DOHH2 (cell line): ENCODE results near the gene MACROD2.

Source experiments
- H3F3A ChIP-seq: fragments of 200-600 bp; sonication (generic), shearing (Covaris generic); 2 replicates; pipeline ENCODE4 v1.6.0; 2016; ENCODE audit warnings: antibody characterized with exemption, mild to moderate bottlenecking; ENCODE audit not compliant: control insufficient read depth, insufficient read depth
- H3K27ac ChIP-seq: fragments of 200-600 bp; sonication (generic); 2 replicates; pipeline ENCODE4 v1.5.1; 2014; ENCODE audit warnings: low read depth, mild to moderate bottlenecking, low read length, moderate library complexity
- H3K27me3 ChIP-seq: fragments of 200-600 bp; sonication (generic); 2 replicates; pipeline ENCODE4 v1.6.1; 2014; ENCODE audit warnings: mild to moderate bottlenecking, low read length, mixed read lengths; ENCODE audit not compliant: control insufficient read depth
- H3K36me3 ChIP-seq: fragments of 200-600 bp; sonication (generic); 2 replicates; pipeline ENCODE4 v1.6.1; 2014; ENCODE audit warnings: mild to moderate bottlenecking, low read length, moderate library complexity, mixed read lengths; ENCODE audit not compliant: control insufficient read depth
- H3K4me1 ChIP-seq: fragments of 200-600 bp; sonication (generic); 2 replicates; pipeline ENCODE4 v1.6.1; 2014; ENCODE audit warnings: mild to moderate bottlenecking, low read length, mixed read lengths; ENCODE audit not compliant: control insufficient read depth
- H3K4me2 ChIP-seq: fragments of 200-600 bp; sonication (generic); 2 replicates; pipeline ENCODE4 v1.6.0; 2014; ENCODE audit warnings: mild to moderate bottlenecking, low read length, moderate library complexity
- H3K4me3 ChIP-seq: fragments of 200-600 bp; sonication (generic); 2 replicates; pipeline ENCODE4 v1.5.1; 2014; ENCODE audit warnings: mild to moderate bottlenecking, low read length, mixed read lengths
- H3K79me2 ChIP-seq: fragments of 200-600 bp; sonication (generic); 2 replicates; pipeline ENCODE4 v1.6.1; 2014; ENCODE audit warnings: mild to moderate bottlenecking, low read length, mixed read lengths; ENCODE audit not compliant: control insufficient read depth
- H3K9me2 ChIP-seq: fragments of 200-600 bp; sonication (generic); replicated peaks from 2 replicates; pipeline ENCODE4 v1.6.1; 2014; ENCODE audit warnings: mild to moderate bottlenecking, low read length, mixed read lengths; ENCODE audit not compliant: control insufficient read depth
- H3K9me3 ChIP-seq: fragments of 200-600 bp; sonication (generic); 2 replicates; pipeline ENCODE4 v1.6.1; 2014; ENCODE audit warnings: antibody characterized with exemption, low read length, mixed read lengths; ENCODE audit not compliant: control insufficient read depth, insufficient read depth
- H4K20me1 ChIP-seq: fragments of 200-600 bp; sonication (generic); 2 replicates; pipeline ENCODE4 v1.6.0; 2014; ENCODE audit warnings: low read depth, mild to moderate bottlenecking, antibody characterized with exemption, low read length, moderate library complexity; ENCODE audit not compliant: control insufficient read depth, insufficient read depth
- CTCF ChIP-seq: fragments of 200-600 bp; sonication (generic); IDR thresholded peaks from one replicate; pipeline ENCODE4 v1.5.1; 2014; ENCODE audit warnings: antibody characterized with exemption, mild to moderate bottlenecking, low read depth, low read length; ENCODE audit not compliant: poor library complexity, severe bottlenecking
- EZH2phosphoT487 ChIP-seq: fragments of 200-600 bp; sonication (generic); IDR thresholded peaks from 2 replicates; pipeline ENCODE4 v1.6.1; 2017; ENCODE audit warnings: borderline replicate concordance, mild to moderate bottlenecking, antibody characterized with exemption, low read length, moderate library complexity, mixed read lengths

MACROD2 gene

GRCh38 chr20:15544742-15545141, 1549.4 kb downstream of the MACROD2 start:
- Histone ChIP-seq H3F3A (no peaks in the 10 kb centered on the region), H3K4me3 (no peak overlapping the region), H3K4me2 (no peak overlapping the region), H3K9me2 (no peaks in the 10 kb centered on the region), H3K27ac (no peak overlapping the region), H3K4me1 (no peaks in the 10 kb centered on the region), H3K36me3 (no peaks in the 10 kb centered on the region), H3K9me3 (peaks cover 3% of the 10 kb centered on the region; the same call in 1 of the 2 replicates), H3K79me2 (no peaks in the 10 kb centered on the region), H3K27me3 (no peaks in the 10 kb centered on the region), H4K20me1 (no peaks in the 10 kb centered on the region)
- TF ChIP-seq CTCF (no peak), EZH2phosphoT487 (no peak)

DNA sequence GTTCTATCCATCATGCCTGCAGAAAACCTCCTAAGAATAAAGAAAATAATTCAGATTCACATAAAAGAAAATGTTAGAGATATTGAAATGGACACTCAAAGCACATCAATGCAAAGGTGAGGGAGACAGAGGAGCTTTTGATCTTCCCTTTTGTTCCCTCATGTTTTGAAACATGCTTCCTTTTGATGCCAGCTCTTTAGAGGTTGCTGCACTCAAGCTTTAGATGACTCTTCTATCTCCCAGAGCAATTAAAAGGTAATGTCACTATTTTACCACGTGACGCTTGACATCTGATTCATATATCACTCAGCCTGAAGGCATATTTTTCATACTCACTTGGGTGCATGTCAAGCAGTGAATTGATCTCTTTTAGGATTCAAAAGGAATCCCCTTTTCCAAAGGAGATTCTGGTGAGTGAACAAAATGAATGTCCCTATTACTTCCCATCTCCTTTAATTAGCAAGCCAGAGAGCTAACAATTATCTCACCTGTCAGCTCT, 1551.3 kb downstream of the MACROD2 start:
- Histone ChIP-seq H3K9me2 (no peaks in the 10 kb centered on the region), H3K36me3 (no peaks in the 10 kb centered on the region), H3K79me2 (no peaks in the 10 kb centered on the region), H3F3A (no peaks in the 10 kb centered on the region), H3K9me3 (peaks cover 3% of the 10 kb centered on the region; the same call in 1 of the 2 replicates), H4K20me1 (no peaks in the 10 kb centered on the region), H3K27ac (no peak overlapping the region), H3K4me2 (no peak overlapping the region), H3K4me1 (no peaks in the 10 kb centered on the region), H3K4me3 (no peak overlapping the region), H3K27me3 (no peaks in the 10 kb centered on the region)
- no peak for TF ChIP-seq CTCF
- no peak for TF ChIP-seq EZH2phosphoT487

DNA sequence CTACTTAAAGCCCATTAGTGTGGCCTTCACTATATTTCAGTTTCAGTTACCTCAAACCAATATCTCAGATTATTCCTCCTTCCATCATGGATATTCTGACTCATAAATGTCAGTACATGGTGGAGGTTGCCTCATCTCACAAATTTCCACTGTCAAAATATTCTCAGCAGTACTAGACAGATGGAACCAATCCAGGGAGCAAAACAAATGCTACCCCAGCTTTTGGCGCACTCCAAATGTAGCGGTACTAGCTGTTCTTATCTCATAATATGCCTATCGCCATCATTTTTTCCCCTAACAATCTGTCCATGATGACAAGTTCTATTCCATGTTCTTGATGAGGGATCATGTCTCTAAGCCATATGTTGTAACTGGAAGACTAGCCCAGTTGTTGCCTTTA, 1551.8 kb downstream of the MACROD2 start:
- TF ChIP-seq CTCF (no peak), EZH2phosphoT487 (no peak)
- H3K27ac ChIP-seq: no peak overlapping the region
- H3K4me1 ChIP-seq: no peaks in the 10 kb centered on the region
- no peaks in the 10 kb centered on the region for H3K79me2 ChIP-seq
- H3K36me3 ChIP-seq: no peaks in the 10 kb centered on the region
- no peak overlapping the region for H3K4me3 ChIP-seq
- H3K4me2 ChIP-seq: no peak overlapping the region
- no peaks in the 10 kb centered on the region for H4K20me1 ChIP-seq
- no peaks in the 10 kb centered on the region for H3F3A ChIP-seq
- H3K9me2 ChIP-seq: no peaks in the 10 kb centered on the region
- H3K27me3 ChIP-seq: no peaks in the 10 kb centered on the region
- H3K9me3 ChIP-seq: peaks cover 3% of the 10 kb centered on the region; the same call in 1 of the 2 replicates
